Osteocyte (in vitro differentiated cells): Measurements from ENCODE around the gene MAP1LC3B2. TPM values are rescaled to one million over a fixed set of nuclear protein-coding genes. Genes with fewer than 3 reads are reported as not detected.

Source experiments
- DNase-seq: peaks from one replicate; pipeline ENCODE4 v3.0.0; 2021; ENCODE audit warnings: mixed read lengths; ENCODE audit not compliant: unreplicated experiment; ENCODE audit errors: extremely low spot score
- H3K27ac Mint-ChIP-seq: one replicate; pipeline ENCODE4 v1.8.0; 2021; ENCODE audit warnings: mild to moderate bottlenecking, mixed read lengths; ENCODE audit not compliant: unreplicated experiment
- H3K27me3 Mint-ChIP-seq: one replicate; pipeline ENCODE4 v1.8.0; 2021; ENCODE audit warnings: mixed read lengths; ENCODE audit not compliant: unreplicated experiment
- H3K36me3 Mint-ChIP-seq: one replicate; pipeline ENCODE4 v1.8.0; 2021; ENCODE audit warnings: mixed read lengths; ENCODE audit not compliant: unreplicated experiment
- H3K4me1 Mint-ChIP-seq: one replicate; pipeline ENCODE4 v1.8.0; 2021; ENCODE audit warnings: mixed read lengths; ENCODE audit not compliant: unreplicated experiment
- H3K4me3 Mint-ChIP-seq: one replicate; pipeline ENCODE4 v1.8.0; 2021; ENCODE audit warnings: mild to moderate bottlenecking, moderate library complexity, mixed read lengths; ENCODE audit not compliant: unreplicated experiment
- H3K9me3 Mint-ChIP-seq: one replicate; pipeline ENCODE4 v1.8.0; 2021; ENCODE audit warnings: mixed read lengths; ENCODE audit not compliant: unreplicated experiment
- CTCF ChIP-seq: fragments of 200-600 bp; sonication (generic); IDR thresholded peaks from 2 replicates; pipeline ENCODE4 v1.5.0; 2021; ENCODE audit warnings: antibody characterized with exemption, mild to moderate bottlenecking, moderate library complexity
- total RNA-seq: library from RNA; stranded (reverse); gene quantifications from 2 replicates; pipeline ENCODE4 v1.2.1, GENCODE V29; 2021

Gene MAP1LC3B2
- total RNA-seq, 1 donor from 2014 or later = 2.1 TPM

GRCh38 chr12:116589581-116589980, 30.4 kb downstream of the MAP1LC3B2 start:
- H3K36me3 Mint-ChIP-seq = no peaks in the 10 kb centered on the region
- no peaks in the 10 kb centered on the region for H3K27me3 Mint-ChIP-seq
- H3K9me3 Mint-ChIP-seq = no peaks in the 10 kb centered on the region
- TF ChIP-seq CTCF = no peak
- no peak overlapping the region for H3K4me3 Mint-ChIP-seq
- peaks cover 37% of the 10 kb centered on the region for H3K4me1 Mint-ChIP-seq
- DNase-seq = no peak
- no peak overlapping the region for H3K27ac Mint-ChIP-seq

- no peaks in the 10 kb centered on the region for H3K27me3 Mint-ChIP-seq
- H3K27ac Mint-ChIP-seq = no peak overlapping the region
- TF ChIP-seq CTCF = peak; percentile 19
- H3K36me3 Mint-ChIP-seq = no peaks in the 10 kb centered on the region
- no peak overlapping the region for H3K4me3 Mint-ChIP-seq
- DNase-seq = no peak
- H3K9me3 Mint-ChIP-seq = no peaks in the 10 kb centered on the region
- H3K4me1 Mint-ChIP-seq = peaks cover 46% of the 10 kb centered on the region
Observed at GRCh38 chr12:116590561-116590960, 31.4 kb downstream of the MAP1LC3B2 start.

- Mint-ChIP-seq H3K4me1 (peaks cover 46% of the 10 kb centered on the region), H3K36me3 (no peaks in the 10 kb centered on the region), H3K9me3 (no peaks in the 10 kb centered on the region), H3K4me3 (no peak overlapping the region), H3K27me3 (no peaks in the 10 kb centered on the region), H3K27ac (peak overlapping the region; percentile 43)
- TF ChIP-seq CTCF = no peak
- no peak for DNase-seq
Observed at GRCh38 chr12:116591855-116592637, 32.9 kb downstream of the MAP1LC3B2 start.

- Mint-ChIP-seq H3K27me3 (no peaks in the 10 kb centered on the region), H3K9me3 (no peaks in the 10 kb centered on the region), H3K4me3 (no peak overlapping the region), H3K27ac (peak overlapping the region; percentile 45), H3K4me1 (peaks cover 46% of the 10 kb centered on the region), H3K36me3 (no peaks in the 10 kb centered on the region)
- no peak for TF ChIP-seq CTCF
- DNase-seq = no peak
Observed at GRCh38 chr12:116592731-116593130, 33.5 kb downstream of the MAP1LC3B2 start.

GRCh38 chr12:116594325-116595038, 35.3 kb downstream of the MAP1LC3B2 start:
- Mint-ChIP-seq H3K9me3 (no peaks in the 10 kb centered on the region), H3K4me3 (no peak overlapping the region), H3K27ac (peak overlapping the region; percentile 78), H3K4me1 (peaks cover 63% of the 10 kb centered on the region), H3K36me3 (no peaks in the 10 kb centered on the region), H3K27me3 (no peaks in the 10 kb centered on the region)
- no peak for TF ChIP-seq CTCF
- DNase-seq = no peak
